OCI-LY1 (cell line): ENCODE results near the gene PRAMEF1.

Source experiments
- EZH2 ChIP-seq: fragments of 200-600 bp; sonication (generic), shearing (Covaris generic); IDR thresholded peaks from 2 replicates; pipeline ENCODE4 v1.8.0; 2017; ENCODE audit warnings: borderline replicate concordance, mixed run types, mild to moderate bottlenecking, antibody characterized with exemption, low read length, moderate library complexity, mixed read lengths
- TF ChIP-seq, protein P1 (sequence below): fragments of 200-600 bp; sonication (generic), shearing (Covaris generic); IDR thresholded peaks from 2 replicates; pipeline ENCODE4 v1.5.1; 2017; ENCODE audit warnings: mild to moderate bottlenecking, antibody characterized with exemption, low read length, moderate library complexity, mixed read lengths

DNA sequence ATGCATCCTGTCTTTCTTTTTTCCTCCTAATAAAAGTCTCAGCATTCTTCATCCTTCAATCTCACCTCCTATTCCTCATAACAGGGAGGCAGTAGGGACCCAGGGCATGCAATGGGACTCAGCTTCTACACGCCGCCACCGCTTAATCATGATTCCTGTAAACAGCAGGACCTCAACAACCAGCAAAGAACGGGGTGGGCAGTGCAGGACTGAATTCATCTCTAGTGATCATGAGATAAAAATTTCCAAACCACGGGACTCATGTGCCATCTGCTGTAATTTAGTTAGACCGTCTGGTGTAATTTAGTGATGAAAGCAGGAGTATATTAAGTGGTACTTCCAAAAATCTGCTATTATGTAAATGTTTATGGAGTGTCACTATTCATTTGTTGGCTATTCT is 12.3 kb upstream of the PRAMEF1 start:
- TF ChIP-seq, protein P1, sequence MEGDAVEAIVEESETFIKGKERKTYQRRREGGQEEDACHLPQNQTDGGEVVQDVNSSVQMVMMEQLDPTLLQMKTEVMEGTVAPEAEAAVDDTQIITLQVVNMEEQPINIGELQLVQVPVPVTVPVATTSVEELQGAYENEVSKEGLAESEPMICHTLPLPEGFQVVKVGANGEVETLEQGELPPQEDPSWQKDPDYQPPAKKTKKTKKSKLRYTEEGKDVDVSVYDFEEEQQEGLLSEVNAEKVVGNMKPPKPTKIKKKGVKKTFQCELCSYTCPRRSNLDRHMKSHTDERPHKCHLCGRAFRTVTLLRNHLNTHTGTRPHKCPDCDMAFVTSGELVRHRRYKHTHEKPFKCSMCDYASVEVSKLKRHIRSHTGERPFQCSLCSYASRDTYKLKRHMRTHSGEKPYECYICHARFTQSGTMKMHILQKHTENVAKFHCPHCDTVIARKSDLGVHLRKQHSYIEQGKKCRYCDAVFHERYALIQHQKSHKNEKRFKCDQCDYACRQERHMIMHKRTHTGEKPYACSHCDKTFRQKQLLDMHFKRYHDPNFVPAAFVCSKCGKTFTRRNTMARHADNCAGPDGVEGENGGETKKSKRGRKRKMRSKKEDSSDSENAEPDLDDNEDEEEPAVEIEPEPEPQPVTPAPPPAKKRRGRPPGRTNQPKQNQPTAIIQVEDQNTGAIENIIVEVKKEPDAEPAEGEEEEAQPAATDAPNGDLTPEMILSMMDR: no peak
- no peak for TF ChIP-seq EZH2
